NCI-H460 (cell line): ENCODE results near the gene RRP12. TPM values are rescaled to one million over a fixed set of nuclear protein-coding genes. Genes with fewer than 3 reads are reported as not detected.
A peak's percentile ranks its signal among the peaks of the same experiment; 100 is the strongest.
"Not testable (repeated sequence)": the region's sequence is repeated elsewhere in the genome, so short reads cannot be mapped to it uniquely, and the experiment has no call there.

Experiments used
- DNase-seq: peaks from one replicate; pipeline ENCODE4 v3.0.0-alpha.2; 2016; ENCODE audit warnings: low read depth; ENCODE audit errors: extremely low read depth
- total RNA-seq: library from RNA; depleted of rRNA; stranded (reverse); fragments of >200 nt; shearing (Covaris generic); gene quantifications from 2 replicates; pipeline ENCODE4 v1.2.3, GENCODE V29; 2014

RRP12 gene
- total RNA-seq, 1 experiment from 2014 or later, result 66.8 TPM

- DNase-seq, result no peak
These were observed 10.3 kb upstream of the RRP12 start for GRCh38 chr10:97411406-97411805.

GRCh38 chr10:97408496-97408992 is 7.4 kb upstream of the RRP12 start:
- no peak for DNase-seq

GRCh38 chr10:97407952-97408248 is 6.8 kb upstream of the RRP12 start:
- no peak for DNase-seq

- DNase-seq, result peak; percentile 82
These were observed 6.2 kb upstream of the RRP12 start for GRCh38 chr10:97407211-97407951.

- not testable (repeated sequence) for DNase-seq
These were observed 5.3 kb upstream of the RRP12 start for GRCh38 chr10:97406483-97406882.

- DNase-seq, result no peak
These were observed 4.9 kb upstream of the RRP12 start for GRCh38 chr10:97406064-97406463.

GRCh38 chr10:97404044-97404443 is 2.9 kb upstream of the RRP12 start:
- DNase-seq, result no peak

GRCh38 chr10:97401455-97401919 is 347 bp upstream of the RRP12 start:
- no peak for DNase-seq

GRCh38 chr10:97399843-97400545 is 1.1 kb downstream of the RRP12 start:
- peak; percentile 77 for DNase-seq

- DNase-seq, result no peak
These were observed 5.1 kb downstream of the RRP12 start for GRCh38 chr10:97396056-97396455.

GRCh38 chr10:97393034-97393573 is 8.0 kb downstream of the RRP12 start:
- no peak for DNase-seq

GRCh38 chr10:97390091-97390490 is 11.0 kb downstream of the RRP12 start:
- no peak for DNase-seq

- DNase-seq, result no peak
These were observed 13.0 kb downstream of the RRP12 start for GRCh38 chr10:97388152-97388551.

- no peak for DNase-seq
These were observed 15.6 kb downstream of the RRP12 start for GRCh38 chr10:97385565-97385964.

- DNase-seq, result no peak
These were observed 16.5 kb downstream of the RRP12 start for GRCh38 chr10:97384641-97385040.

- DNase-seq, result no peak
These were observed 17.0 kb downstream of the RRP12 start for GRCh38 chr10:97384156-97384555.

GRCh38 chr10:97383159-97383558 is 18.0 kb downstream of the RRP12 start:
- DNase-seq, result no peak

GRCh38 chr10:97381626-97382025 is 19.5 kb downstream of the RRP12 start:
- no peak for DNase-seq

GRCh38 chr10:97380516-97380915 is 20.6 kb downstream of the RRP12 start:
- DNase-seq, result no peak

GRCh38 chr10:97378933-97379921 is 21.9 kb downstream of the RRP12 start:
- no peak for DNase-seq

GRCh38 chr10:97376413-97376812 is 24.7 kb downstream of the RRP12 start:
- DNase-seq, result no peak
